Keratinocyte (primary cell): ENCODE measurements around the gene ARSK. TPM values are rescaled to one million over a fixed set of nuclear protein-coding genes. Genes with fewer than 3 reads are reported as not detected.

Experiments used
- DNase-seq: peaks from one replicate; pipeline ENCODE4 v3.0.0-alpha.2; 2011; ENCODE audit warnings: low read depth, missing footprints, low spot score
- FAIRE-seq: peaks from 2 replicates; lab custom pipeline; 2011; peaks lifted over from hg19 to GRCh38; lab: Jason Lieb, UNC
- H2AFZ ChIP-seq: 2 replicates; pipeline ENCODE4 v1.6.0; 2012; ENCODE audit warnings: low read length, control low read depth, inconsistent platforms; ENCODE audit not compliant: control insufficient read depth
- H3K27ac ChIP-seq: 2 replicates; pipeline ENCODE4 v1.5.1; 2011; ENCODE audit warnings: low read length; ENCODE audit not compliant: control insufficient read depth, insufficient read depth
- H3K27me3 ChIP-seq: 3 replicates; pipeline ENCODE4 v1.6.0; 2011; ENCODE audit warnings: low read length; ENCODE audit not compliant: control insufficient read depth, insufficient read depth; ENCODE audit errors: extremely low read depth
- H3K36me3 ChIP-seq, 2 experiments: 2 replicates in 1 of 2; 3 replicates in 1 of 2; pipeline ENCODE4 v1.5.1; 2011; ENCODE audit warnings: low read length in 2 of 2, mild to moderate bottlenecking in 1 of 2; ENCODE audit not compliant: control insufficient read depth in 2 of 2, insufficient read depth in 2 of 2; ENCODE audit errors: extremely low read depth in 1 of 2
- H3K4me1 ChIP-seq: 3 replicates; pipeline ENCODE4 v1.5.1; 2011; ENCODE audit warnings: low read length; ENCODE audit not compliant: control insufficient read depth, insufficient read depth; ENCODE audit errors: extremely low read depth
- H3K4me2 ChIP-seq: 3 replicates; pipeline ENCODE4 v1.6.0; 2011; ENCODE audit warnings: low read depth, low read length; ENCODE audit not compliant: control insufficient read depth, insufficient read depth; ENCODE audit errors: extremely low read depth
- H3K4me3 ChIP-seq, 3 experiments: fragments of 200-600 bp in 1 of 3; sonication (generic) in 1 of 3; 2 replicates in 2 of 3; 3 replicates in 1 of 3; pipeline ENCODE4 v1.5.1; 2011 to 2016; ENCODE audit warnings: low read length in 3 of 3, mild to moderate bottlenecking in 3 of 3, control low read depth in 2 of 3, inconsistent platforms in 1 of 3, low read depth in 1 of 3, mixed read lengths in 1 of 3, mixed run types in 1 of 3, moderate library complexity in 1 of 3; ENCODE audit not compliant: control insufficient read depth in 2 of 3, insufficient read depth in 2 of 3; ENCODE audit errors: extremely low read depth in 1 of 3
- H3K79me2 ChIP-seq: 2 replicates; pipeline ENCODE4 v1.6.0; 2012; ENCODE audit warnings: low read length; ENCODE audit not compliant: control insufficient read depth, insufficient read depth
- H3K9ac ChIP-seq: 3 replicates; pipeline ENCODE4 v1.6.0; 2011; ENCODE audit warnings: low read length; ENCODE audit not compliant: control insufficient read depth, insufficient read depth; ENCODE audit errors: extremely low read depth
- H3K9me1 ChIP-seq: 3 replicates; pipeline ENCODE4 v1.6.0; 2011; ENCODE audit warnings: low read length; ENCODE audit not compliant: control insufficient read depth, insufficient read depth; ENCODE audit errors: extremely low read depth
- H3K9me3 ChIP-seq: 2 replicates; pipeline ENCODE4 v1.5.1; 2012; ENCODE audit warnings: low read depth, low read length; ENCODE audit not compliant: control insufficient read depth
- H4K20me1 ChIP-seq: 3 replicates; pipeline ENCODE4 v1.6.0; 2011; ENCODE audit warnings: low read length; ENCODE audit not compliant: control insufficient read depth, insufficient read depth; ENCODE audit errors: extremely low read depth
- CTCF ChIP-seq, 3 experiments: IDR thresholded peaks in 1 of 3; conservative IDR thresholded peaks in 1 of 3; optimal IDR thresholded peaks in 1 of 3; 2 replicates in 2 of 3; 3 replicates in 1 of 3; pipeline versions ENCODE3 to v1.5.1; 2011; ENCODE audit warnings: low read length in 3 of 3, mild to moderate bottlenecking in 3 of 3, moderate library complexity in 2 of 3, control low read depth in 1 of 3, inconsistent platforms in 1 of 3; ENCODE audit not compliant: insufficient read depth in 2 of 3; ENCODE audit errors: extremely low read depth in 1 of 3
- EZH2 ChIP-seq: IDR thresholded peaks from one replicate; pipeline ENCODE4 v1.6.1; 2012; ENCODE audit warnings: inconsistent platforms, mild to moderate bottlenecking, low read length, moderate library complexity
- dilution Hi-C: fragments of 300-500 bp; cut with MboI; formaldehyde crosslinking; loops from one replicate; pipeline ENCODE4 v1.7.0; 2020; ENCODE audit warnings: low sequenced_read_pairs; ENCODE audit not compliant: extremely low pct_ligation_motif_present
- polyA plus RNA-seq, 5 experiments: library from polyadenylated mRNA; depleted of rRNA in 3 of 5; stranded (reverse) in 3 of 5; stranded (forward) in 1 of 5; unstranded in 1 of 5; fragments of >200 nt; gene quantifications; 1 replicate in 1 of 5; 2 replicates in 3 of 5; 3 replicates in 1 of 5; pipeline versions ENCODE4 v1.2.1 to v1.2.3, GENCODE V29; 2011 to 2012; ENCODE audit warnings: missing spikeins in 2 of 5, low read depth in 1 of 5, low replicate concordance in 1 of 5

ARSK gene
- polyA plus RNA-seq, 1 donor (not counting 4 experiments of a cell fraction or from before 2014, with no cell fraction given), result 9.3 TPM

GRCh38 chr5:95543017-95543705 lies 11.7 kb upstream of the ARSK start:
- no peaks in the 10 kb centered on the region for H3K9me3 ChIP-seq
- dilution Hi-C loops, result no loop called here
- H3K9ac ChIP-seq, result no peak overlapping the region
- H3K36me3 ChIP-seq, result peaks cover 0 to 7% of the 10 kb centered on the region in 2 experiments
- no peak overlapping the region for H3K4me2 ChIP-seq
- H3K4me1 ChIP-seq, result no peaks in the 10 kb centered on the region
- TF ChIP-seq EZH2 (no peak), CTCF (optimal IDR thresholded peaks at IDR 0.05 in 1 of 3, IDR thresholded peaks at IDR 0.05 in 1 of 3, conservative IDR thresholded peaks at IDR 0.05 in 1 of 3; ENCODE audit: extremely low read depth in 1 of 3, insufficient read depth in 2 of 3, low read length in 3 of 3) (no peak)
- DNase-seq (no peak), FAIRE-seq (no peak)
- no peak overlapping the region for H3K4me3 ChIP-seq
- no peak overlapping the region for H3K27ac ChIP-seq
- H4K20me1 ChIP-seq, result no peaks in the 10 kb centered on the region
- H3K9me1 ChIP-seq, result no peaks in the 10 kb centered on the region
- no peak overlapping the region for H2AFZ ChIP-seq
- H3K27me3 ChIP-seq, result no peaks in the 10 kb centered on the region
- no peaks in the 10 kb centered on the region for H3K79me2 ChIP-seq

GRCh38 chr5:95549030-95549429 lies 5.9 kb upstream of the ARSK start:
- Histone ChIP-seq H2AFZ (no peak overlapping the region), H3K4me2 (no peak overlapping the region), H3K79me2 (peaks cover 30% of the 10 kb centered on the region), H3K9ac (no peak overlapping the region), H3K27me3 (no peaks in the 10 kb centered on the region), H3K27ac (no peak overlapping the region), H3K36me3 (peaks cover 2 to 4% of the 10 kb centered on the region in 2 experiments), H3K9me1 (no peaks in the 10 kb centered on the region), H3K9me3 (no peaks in the 10 kb centered on the region), H4K20me1 (no peaks in the 10 kb centered on the region), H3K4me3 (no peak overlapping the region), H3K4me1 (peaks cover 3% of the 10 kb centered on the region)
- DNase-seq (no peak), FAIRE-seq (no peak)
- dilution Hi-C loops, result no loop called here
- TF ChIP-seq EZH2 (no peak), CTCF (optimal IDR thresholded peaks at IDR 0.05 in 1 of 3, IDR thresholded peaks at IDR 0.05 in 1 of 3, conservative IDR thresholded peaks at IDR 0.05 in 1 of 3; ENCODE audit: extremely low read depth in 1 of 3, insufficient read depth in 2 of 3, low read length in 3 of 3) (no peak)
